ENCODE data around the gene BCL2L11.

DNA sequence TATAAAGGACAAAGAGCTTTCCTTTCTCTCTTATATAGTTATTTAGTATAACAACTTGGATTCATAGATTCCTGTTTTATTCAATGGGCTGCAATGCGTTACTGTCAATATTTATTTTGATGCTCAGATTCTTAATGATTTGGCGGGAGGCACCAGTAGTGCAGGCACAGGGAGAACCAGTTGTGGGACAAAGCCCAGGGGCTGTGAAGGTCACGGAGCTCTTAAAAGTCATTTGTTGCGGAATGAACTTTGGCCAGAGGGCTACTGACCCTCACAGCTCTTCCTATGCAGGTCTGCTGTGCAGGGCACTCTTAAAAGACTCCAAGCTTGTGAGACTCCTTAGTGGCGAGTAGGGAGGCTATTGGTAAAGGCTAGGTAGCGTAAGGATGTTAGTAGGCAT lies 34.0 kb downstream of the BCL2L11 start:
- no peak for TF ChIP-seq EZH2phosphoT487 (IDR thresholded peaks at IDR 0.05; ENCODE audit: low read depth)
- TF ChIP-seq, protein P1, sequence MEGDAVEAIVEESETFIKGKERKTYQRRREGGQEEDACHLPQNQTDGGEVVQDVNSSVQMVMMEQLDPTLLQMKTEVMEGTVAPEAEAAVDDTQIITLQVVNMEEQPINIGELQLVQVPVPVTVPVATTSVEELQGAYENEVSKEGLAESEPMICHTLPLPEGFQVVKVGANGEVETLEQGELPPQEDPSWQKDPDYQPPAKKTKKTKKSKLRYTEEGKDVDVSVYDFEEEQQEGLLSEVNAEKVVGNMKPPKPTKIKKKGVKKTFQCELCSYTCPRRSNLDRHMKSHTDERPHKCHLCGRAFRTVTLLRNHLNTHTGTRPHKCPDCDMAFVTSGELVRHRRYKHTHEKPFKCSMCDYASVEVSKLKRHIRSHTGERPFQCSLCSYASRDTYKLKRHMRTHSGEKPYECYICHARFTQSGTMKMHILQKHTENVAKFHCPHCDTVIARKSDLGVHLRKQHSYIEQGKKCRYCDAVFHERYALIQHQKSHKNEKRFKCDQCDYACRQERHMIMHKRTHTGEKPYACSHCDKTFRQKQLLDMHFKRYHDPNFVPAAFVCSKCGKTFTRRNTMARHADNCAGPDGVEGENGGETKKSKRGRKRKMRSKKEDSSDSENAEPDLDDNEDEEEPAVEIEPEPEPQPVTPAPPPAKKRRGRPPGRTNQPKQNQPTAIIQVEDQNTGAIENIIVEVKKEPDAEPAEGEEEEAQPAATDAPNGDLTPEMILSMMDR (IDR thresholded peaks at IDR 0.05; ENCODE audit: low read depth, low read length): no peak
